GM12878 (cell line): ENCODE measurements around the gene N4BP2L1. TPM values are rescaled to one million over a fixed set of nuclear protein-coding genes. Genes with fewer than 3 reads are reported as not detected.

Experiments used
- CHD2 ChIP-seq: IDR thresholded peaks from 2 replicates; pipeline ENCODE4 v1.6.1; 2011; ENCODE audit warnings: low read depth, low read length, improper control_type of control experiment, borderline replicate concordance
- CREB1 ChIP-seq: IDR thresholded peaks from 2 replicates; pipeline ENCODE4 v1.6.1; 2012; ENCODE audit warnings: low read depth, mild to moderate bottlenecking, inconsistent platforms
- CREM ChIP-seq: IDR thresholded peaks from 2 replicates; pipeline ENCODE4 v1.6.1; 2014; ENCODE audit warnings: antibody characterized with exemption, low read depth
- EP300 ChIP-seq, 2 experiments: fragments of 150-350 bp in 1 of 2; IDR thresholded peaks; 2 replicates each; pipeline ENCODE4 v1.6.1; 2011 to 2012; ENCODE audit warnings: low read depth in 2 of 2, low read length in 2 of 2, borderline replicate concordance in 1 of 2, improper control_type of control experiment in 1 of 2, inconsistent platforms in 1 of 2; ENCODE audit not compliant: control insufficient read depth in 1 of 2
- GATAD2B ChIP-seq: fragments of 450-650 bp; conservative IDR thresholded peaks from 2 replicates; pipeline ENCODE4 v1.6.1; 2017; ENCODE audit warnings: low read depth, mild to moderate bottlenecking, moderate library complexity
- IKZF1 ChIP-seq: fragments of 450-650 bp; conservative IDR thresholded peaks from 2 replicates; pipeline ENCODE4 v1.6.1; 2017; ENCODE audit warnings: antibody characterized with exemption, mild to moderate bottlenecking
- MAX ChIP-seq: IDR thresholded peaks from 2 replicates; pipeline ENCODE4 v1.6.1; 2012; ENCODE audit warnings: low read depth, low read length, improper control_type of control experiment
- MLLT1 ChIP-seq: fragments of 450-650 bp; IDR thresholded peaks from 2 replicates; pipeline ENCODE4 v1.6.1; 2016; ENCODE audit warnings: mild to moderate bottlenecking
- NKRF ChIP-seq: fragments of 450-650 bp; conservative IDR thresholded peaks from 2 replicates; pipeline ENCODE4 v1.6.1; 2017; ENCODE audit warnings: mild to moderate bottlenecking, moderate library complexity
- NR2C1 ChIP-seq: fragments of 450-650 bp; IDR thresholded peaks from 2 replicates; pipeline ENCODE4 v1.6.1; 2017; ENCODE audit warnings: antibody characterized with exemption, mild to moderate bottlenecking, moderate library complexity
- NR2F1 ChIP-seq: fragments of 450-650 bp; conservative IDR thresholded peaks from 2 replicates; pipeline ENCODE4 v1.6.1; 2017; ENCODE audit warnings: mild to moderate bottlenecking
- SREBF1 ChIP-seq: IDR thresholded peaks from 2 replicates; pipeline ENCODE4 v1.6.1; 2012; ENCODE audit warnings: mild to moderate bottlenecking, low read length
- USF2 ChIP-seq: IDR thresholded peaks from 2 replicates; pipeline ENCODE4 v1.6.1; 2011; ENCODE audit warnings: low read depth, low read length, improper control_type of control experiment, borderline replicate concordance
- polyA plus RNA-seq, 11 experiments: library from polyadenylated mRNA; depleted of rRNA in 4 of 11; unstranded in 6 of 11; stranded (reverse) in 5 of 11; fragments of >200 nt; fragmentation: Nextera tagmentation in 4 of 11; fragmentation: Illumina TruSeq in 1 of 11; extraction: Ambion mirVana in 4 of 11; extraction: Trizol in 1 of 11; gene quantifications; 1 replicate in 1 of 11; 2 replicates in 10 of 11; pipeline versions ENCODE4 v1.2.1 to v1.2.3, GENCODE V29; 2011 to 2016; ENCODE audit warnings: inconsistent platforms in 2 of 11, missing spikeins in 2 of 11, low read depth in 1 of 11
- total RNA-seq, 4 experiments: library from RNA; depleted of rRNA in 3 of 4; stranded (reverse); fragments of >200 nt in 3 of 4; fragmentation: Illumina TruSeq in 1 of 4; extraction: Trizol in 1 of 4; gene quantifications; 2 replicates each; pipeline versions ENCODE4 v1.2.1 to v1.2.3, GENCODE V29; 2013 to 2021
- TF ChIP-seq, protein P1 (sequence below): fragments of 450-650 bp; IDR thresholded peaks from 2 replicates; pipeline ENCODE4 v1.6.1; 2016; ENCODE audit warnings: mild to moderate bottlenecking, moderate library complexity, borderline replicate concordance

N4BP2L1 gene
- total and polyA plus RNA-seq, 10 of the 15 experiments (the other 5 are each of a cell fraction or from before 2014, with no cell fraction given): 3.3 to 42.5 (median 16.2) TPM

DNA sequence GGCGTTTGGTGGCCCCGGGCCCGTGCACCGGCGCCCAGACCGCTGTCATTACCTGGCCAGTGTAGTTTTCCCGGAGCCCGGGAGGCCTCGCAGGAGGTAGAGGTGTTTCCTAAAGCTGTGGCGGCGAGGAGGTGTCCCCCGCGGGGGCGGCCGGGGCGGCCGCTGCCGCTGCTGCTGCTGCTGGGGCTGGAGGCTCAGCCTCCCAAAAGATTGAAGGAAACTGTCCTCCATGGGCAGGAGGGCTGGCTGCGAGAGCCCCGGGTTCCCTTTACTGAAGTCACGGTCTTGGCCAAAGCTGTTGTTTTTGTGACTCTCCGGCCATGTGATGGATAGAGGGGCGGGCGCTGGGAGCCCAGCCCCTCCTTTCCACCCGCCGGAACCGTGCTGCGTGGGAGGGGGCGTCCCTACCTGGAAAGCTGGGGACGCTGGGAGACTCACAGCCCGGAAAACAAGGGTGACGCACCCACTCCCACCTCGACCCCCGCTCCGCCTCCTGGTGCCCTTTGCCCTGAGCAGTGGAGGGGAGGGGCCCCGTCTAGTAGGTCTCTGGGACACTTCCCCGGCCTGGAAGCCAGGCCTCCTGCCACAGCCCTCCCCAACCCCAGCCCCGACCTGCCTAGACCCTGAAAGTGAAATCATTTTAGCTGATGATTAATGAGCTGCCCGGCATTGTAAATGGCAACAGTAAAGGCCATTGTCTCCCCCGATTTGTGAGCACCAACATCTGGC lies at the start of gene N4BP2L1 (continued):
- TF ChIP-seq SREBF1: peak; percentile 22; the same call in 1 of the 2 replicates
- TF ChIP-seq, protein P1, sequence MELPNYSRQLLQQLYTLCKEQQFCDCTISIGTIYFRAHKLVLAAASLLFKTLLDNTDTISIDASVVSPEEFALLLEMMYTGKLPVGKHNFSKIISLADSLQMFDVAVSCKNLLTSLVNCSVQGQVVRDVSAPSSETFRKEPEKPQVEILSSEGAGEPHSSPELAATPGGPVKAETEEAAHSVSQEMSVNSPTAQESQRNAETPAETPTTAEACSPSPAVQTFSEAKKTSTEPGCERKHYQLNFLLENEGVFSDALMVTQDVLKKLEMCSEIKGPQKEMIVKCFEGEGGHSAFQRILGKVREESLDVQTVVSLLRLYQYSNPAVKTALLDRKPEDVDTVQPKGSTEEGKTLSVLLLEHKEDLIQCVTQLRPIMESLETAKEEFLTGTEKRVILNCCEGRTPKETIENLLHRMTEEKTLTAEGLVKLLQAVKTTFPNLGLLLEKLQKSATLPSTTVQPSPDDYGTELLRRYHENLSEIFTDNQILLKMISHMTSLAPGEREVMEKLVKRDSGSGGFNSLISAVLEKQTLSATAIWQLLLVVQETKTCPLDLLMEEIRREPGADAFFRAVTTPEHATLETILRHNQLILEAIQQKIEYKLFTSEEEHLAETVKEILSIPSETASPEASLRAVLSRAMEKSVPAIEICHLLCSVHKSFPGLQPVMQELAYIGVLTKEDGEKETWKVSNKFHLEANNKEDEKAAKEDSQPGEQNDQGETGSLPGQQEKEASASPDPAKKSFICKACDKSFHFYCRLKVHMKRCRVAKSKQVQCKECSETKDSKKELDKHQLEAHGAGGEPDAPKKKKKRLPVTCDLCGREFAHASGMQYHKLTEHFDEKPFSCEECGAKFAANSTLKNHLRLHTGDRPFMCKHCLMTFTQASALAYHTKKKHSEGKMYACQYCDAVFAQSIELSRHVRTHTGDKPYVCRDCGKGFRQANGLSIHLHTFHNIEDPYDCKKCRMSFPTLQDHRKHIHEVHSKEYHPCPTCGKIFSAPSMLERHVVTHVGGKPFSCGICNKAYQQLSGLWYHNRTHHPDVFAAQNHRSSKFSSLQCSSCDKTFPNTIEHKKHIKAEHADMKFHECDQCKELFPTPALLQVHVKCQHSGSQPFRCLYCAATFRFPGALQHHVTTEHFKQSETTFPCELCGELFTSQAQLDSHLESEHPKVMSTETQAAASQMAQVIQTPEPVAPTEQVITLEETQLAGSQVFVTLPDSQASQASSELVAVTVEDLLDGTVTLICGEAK: no peak
- TF ChIP-seq USF2: peak; percentile 68
- TF ChIP-seq IKZF1: peak; percentile 96
- peak in 1 of 2 experiments; percentile 36; a peak in 1 of 4 replicates for TF ChIP-seq EP300 (IDR thresholded peaks at IDR 0.05; ENCODE audit: borderline replicate concordance in 1 of 2, control insufficient read depth in 1 of 2, low read depth in 2 of 2, low read length in 2 of 2)
- TF ChIP-seq NR2F1: peak; percentile 98
- TF ChIP-seq CREM: peak; percentile 54
- TF ChIP-seq MLLT1: 0 out of 2 replicates have a peak, but pooled peaks have one; percentile 20
- TF ChIP-seq GATAD2B: peak; percentile 20; the same call in 1 of the 2 replicates
- peak; percentile 89 for TF ChIP-seq NR2C1
- TF ChIP-seq CREB1: peak; percentile 64
- TF ChIP-seq CHD2: 0 out of 2 replicates have a peak, but pooled peaks have one; percentile 38
- peak; percentile 81; the same call in 1 of the 2 replicates for TF ChIP-seq MAX
- TF ChIP-seq NKRF: peak; percentile 78
